Hematopoietic multipotent progenitor cell treated with erythropoietin and hydrocortisone succinate and interleukin-3 and kit ligand, for 15 days (in vitro differentiated cells): ENCODE results near the gene FGF2.
"Not testable (repeated sequence)": the region's sequence is repeated elsewhere in the genome, so short reads cannot be mapped to it uniquely, and the experiment has no call there.

Experiments used
- DNase-seq: peaks from one replicate; pipeline ENCODE4 v3.0.0-alpha.2; 2015; ENCODE audit warnings: low spot score

Gene FGF2

DNA sequence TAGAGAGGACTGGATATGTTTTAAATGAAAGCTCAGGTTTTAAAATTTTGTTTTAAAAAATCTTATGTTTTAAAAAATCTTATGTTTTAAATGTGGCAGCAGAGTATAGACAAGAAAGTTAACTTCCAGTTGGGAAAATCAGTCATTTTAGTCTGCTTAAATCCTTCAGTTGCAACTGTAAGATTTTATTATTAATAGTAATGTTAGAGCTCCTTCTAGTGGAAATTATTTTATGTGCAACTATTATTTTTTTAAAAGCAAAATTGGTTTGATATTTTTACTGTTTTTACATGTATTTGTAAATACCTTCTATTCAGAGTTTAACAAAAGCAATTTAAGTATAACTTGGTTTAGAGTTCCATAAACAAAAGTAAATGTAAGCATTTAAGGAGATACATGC is 104.2 kb downstream of the FGF2 start:
- DNase-seq: peak; percentile 61

GRCh38 chr4:122932763-122933162 is 106.1 kb downstream of the FGF2 start:
- no peak for DNase-seq

- not testable (repeated sequence) for DNase-seq
These were observed 118.5 kb downstream of the FGF2 start for GRCh38 chr4:122945136-122945535.

- no peak for DNase-seq
These were observed 119.5 kb downstream of the FGF2 start for GRCh38 chr4:122946142-122946541.
